ENCODE measurements around the gene DYNC1I1. TPM values are rescaled to one million over a fixed set of nuclear protein-coding genes. Genes with fewer than 3 reads are reported as not detected.

DYNC1I1 gene
- total RNA-seq, 1 experiment from 2014 or later, result 3.6 TPM

DNA sequence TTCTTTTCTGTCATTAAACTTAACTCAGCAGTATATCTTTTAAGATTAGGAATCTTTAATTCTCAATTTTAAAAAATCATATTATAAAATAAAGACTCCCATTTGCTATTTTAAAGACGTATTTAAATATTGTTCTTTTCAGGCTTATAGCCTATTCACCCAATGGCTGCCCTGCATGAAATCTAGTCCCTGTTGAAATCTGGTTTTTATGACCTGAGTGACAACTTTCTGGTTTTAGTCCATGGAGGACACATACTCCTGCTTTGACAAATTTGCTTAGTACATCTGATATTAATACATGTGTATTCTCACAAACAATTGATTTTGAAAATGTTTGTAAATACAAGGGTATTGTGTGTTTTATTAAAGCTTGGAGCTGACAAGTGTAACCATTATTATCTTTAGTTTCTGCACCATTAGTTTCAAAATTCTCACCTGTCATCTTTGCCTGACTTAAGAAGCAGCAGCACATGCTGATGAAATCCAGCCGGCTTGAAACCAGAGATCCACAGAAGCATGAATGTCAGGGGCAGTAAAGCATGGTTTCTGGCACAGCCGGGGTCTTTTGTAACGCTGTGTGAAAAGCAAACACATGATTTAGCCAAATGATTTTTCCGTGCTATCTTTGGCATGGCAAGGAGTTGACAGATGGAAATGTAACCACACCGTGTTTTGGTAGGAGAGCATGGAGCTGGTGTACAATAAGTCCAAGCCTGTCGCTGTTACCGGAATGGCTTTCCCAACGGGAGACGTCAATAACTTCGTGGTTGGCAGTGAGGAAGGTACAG is 262.8 kb downstream of the DYNC1I1 start:
- intact Hi-C loops (cut with micrococcal nuclease; ENCODE audit: unreplicated experiment), result no loop called here
- Histone ChIP-seq H3K27me3 (replicated peaks; ENCODE audit: insufficient read depth, low read depth, low read length, poor library complexity) (no peaks in the 10 kb centered on the region), H3K4me1 (ENCODE audit: insufficient read depth, low read length, poor library complexity, severe bottlenecking) (no peaks in the 10 kb centered on the region), H3K36me3 (ENCODE audit: insufficient read depth, low read length, poor library complexity, severe bottlenecking) (no peaks in the 10 kb centered on the region), H3K9me3 (ENCODE audit: low read depth, low read length, poor library complexity, severe bottlenecking) (no peaks in the 10 kb centered on the region), H3K4me3 (ENCODE audit: low read depth, low read length, poor library complexity, severe bottlenecking) (no peak overlapping the region), H3K27ac (ENCODE audit: low read depth, low read length, poor library complexity, severe bottlenecking) (no peak overlapping the region)
- CTCF ChIA-PET, result no interaction called here
- BruUV-seq (replicated peaks), result no TSS peak
- TF ChIP-seq EZH2 (IDR thresholded peaks at IDR 0.05; ENCODE audit: borderline replicate concordance, low read depth, low read length, poor library complexity, severe bottlenecking), result no peak
- TF ChIP-seq, protein P1, sequence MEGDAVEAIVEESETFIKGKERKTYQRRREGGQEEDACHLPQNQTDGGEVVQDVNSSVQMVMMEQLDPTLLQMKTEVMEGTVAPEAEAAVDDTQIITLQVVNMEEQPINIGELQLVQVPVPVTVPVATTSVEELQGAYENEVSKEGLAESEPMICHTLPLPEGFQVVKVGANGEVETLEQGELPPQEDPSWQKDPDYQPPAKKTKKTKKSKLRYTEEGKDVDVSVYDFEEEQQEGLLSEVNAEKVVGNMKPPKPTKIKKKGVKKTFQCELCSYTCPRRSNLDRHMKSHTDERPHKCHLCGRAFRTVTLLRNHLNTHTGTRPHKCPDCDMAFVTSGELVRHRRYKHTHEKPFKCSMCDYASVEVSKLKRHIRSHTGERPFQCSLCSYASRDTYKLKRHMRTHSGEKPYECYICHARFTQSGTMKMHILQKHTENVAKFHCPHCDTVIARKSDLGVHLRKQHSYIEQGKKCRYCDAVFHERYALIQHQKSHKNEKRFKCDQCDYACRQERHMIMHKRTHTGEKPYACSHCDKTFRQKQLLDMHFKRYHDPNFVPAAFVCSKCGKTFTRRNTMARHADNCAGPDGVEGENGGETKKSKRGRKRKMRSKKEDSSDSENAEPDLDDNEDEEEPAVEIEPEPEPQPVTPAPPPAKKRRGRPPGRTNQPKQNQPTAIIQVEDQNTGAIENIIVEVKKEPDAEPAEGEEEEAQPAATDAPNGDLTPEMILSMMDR (conservative IDR thresholded peaks at IDR 0.05; ENCODE audit: low read depth, low read length), result no peak
- POLR2A ChIA-PET (ENCODE audit: low non-redundant PET), result no interaction called here
- no peak for DNase-seq (ENCODE audit: low spot score)

DNA sequence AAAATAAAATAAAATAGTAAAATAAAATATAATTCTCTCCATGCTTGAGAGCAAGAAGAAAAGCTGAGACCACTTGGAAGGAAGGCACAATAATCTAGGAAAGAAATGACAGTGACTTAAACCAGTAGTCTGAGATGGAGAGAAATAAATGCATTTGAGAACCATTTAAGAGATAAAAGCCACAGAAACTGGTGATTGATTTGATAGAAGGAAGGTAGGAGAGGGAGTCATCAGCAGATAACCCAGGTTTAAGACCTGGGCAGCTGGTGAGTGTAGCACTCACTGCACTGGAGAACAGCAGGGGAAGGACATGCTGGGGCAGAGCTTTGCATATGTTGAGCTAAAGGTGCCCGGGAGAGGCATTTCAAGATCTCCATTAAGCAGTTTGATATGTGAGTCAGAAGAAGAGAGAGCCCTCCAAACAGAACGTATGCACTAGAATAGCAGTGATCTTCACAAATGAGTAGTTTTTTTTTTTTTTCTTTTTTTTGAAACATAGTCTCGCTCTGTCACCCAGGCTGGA is 268.0 kb downstream of the DYNC1I1 start:
- DNase-seq (ENCODE audit: low spot score), result no peak
- BruUV-seq (replicated peaks), result no TSS peak

DNA sequence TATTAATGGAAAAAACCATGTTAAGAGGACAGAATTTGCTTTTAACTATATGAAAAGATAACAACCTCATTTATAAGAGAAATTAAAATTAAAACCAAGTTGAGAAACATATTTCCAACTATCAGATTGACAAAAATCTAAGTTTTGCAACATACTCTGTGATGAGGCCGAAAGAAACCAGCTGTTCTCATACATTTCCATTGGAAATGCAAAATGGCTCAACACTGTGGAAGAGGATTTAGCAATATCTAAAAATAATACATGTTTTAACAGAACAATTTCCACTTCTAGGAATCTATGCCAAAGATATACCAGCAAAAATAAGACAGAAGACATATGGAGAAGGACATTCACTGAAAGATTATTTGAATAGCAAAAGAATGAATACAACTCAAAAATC is 268.8 kb downstream of the DYNC1I1 start:
- Histone ChIP-seq H3K27me3 (replicated peaks; ENCODE audit: insufficient read depth, low read depth, low read length, poor library complexity) (no peaks in the 10 kb centered on the region), H3K9me3 (ENCODE audit: low read depth, low read length, poor library complexity, severe bottlenecking) (no peaks in the 10 kb centered on the region), H3K4me3 (ENCODE audit: low read depth, low read length, poor library complexity, severe bottlenecking) (no peak overlapping the region), H3K36me3 (ENCODE audit: insufficient read depth, low read length, poor library complexity, severe bottlenecking) (no peaks in the 10 kb centered on the region), H3K4me1 (ENCODE audit: insufficient read depth, low read length, poor library complexity, severe bottlenecking) (no peaks in the 10 kb centered on the region), H3K27ac (ENCODE audit: low read depth, low read length, poor library complexity, severe bottlenecking) (no peak overlapping the region)
- intact Hi-C loops (cut with micrococcal nuclease; ENCODE audit: unreplicated experiment), result no loop called here
- no TSS peak for BruUV-seq (replicated peaks)
- ChIA-PET POLR2A (ENCODE audit: low non-redundant PET) (interaction anchor here (0.6 kb wide), 1 partner anchor 43 kb away, joined by 3 read pairs; no protein-coding TSS in a partner anchor), CTCF (no interaction called here)
- DNase-seq (ENCODE audit: low spot score), result no peak
- TF ChIP-seq EZH2 (IDR thresholded peaks at IDR 0.05; ENCODE audit: borderline replicate concordance, low read depth, low read length, poor library complexity, severe bottlenecking), result no peak
- TF ChIP-seq, protein P1 (conservative IDR thresholded peaks at IDR 0.05; ENCODE audit: low read depth, low read length), result no peak

More for the DNA sequence above, 268.0 kb downstream of the DYNC1I1 start:
- CTCF ChIA-PET, result no interaction called here
- POLR2A ChIA-PET (ENCODE audit: low non-redundant PET), result no interaction called here
- no peak overlapping the region for H3K27ac ChIP-seq (ENCODE audit: low read depth, low read length, poor library complexity, severe bottlenecking)
- H3K4me1 ChIP-seq (ENCODE audit: insufficient read depth, low read length, poor library complexity, severe bottlenecking), result no peaks in the 10 kb centered on the region
- H3K27me3 ChIP-seq (replicated peaks; ENCODE audit: insufficient read depth, low read depth, low read length, poor library complexity), result no peaks in the 10 kb centered on the region
- H3K9me3 ChIP-seq (ENCODE audit: low read depth, low read length, poor library complexity, severe bottlenecking), result no peaks in the 10 kb centered on the region
- no peaks in the 10 kb centered on the region for H3K36me3 ChIP-seq (ENCODE audit: insufficient read depth, low read length, poor library complexity, severe bottlenecking)
- TF ChIP-seq EZH2 (IDR thresholded peaks at IDR 0.05; ENCODE audit: borderline replicate concordance, low read depth, low read length, poor library complexity, severe bottlenecking), result no peak
- TF ChIP-seq, protein P1 (conservative IDR thresholded peaks at IDR 0.05; ENCODE audit: low read depth, low read length), result no peak
- H3K4me3 ChIP-seq (ENCODE audit: low read depth, low read length, poor library complexity, severe bottlenecking), result no peak overlapping the region
- intact Hi-C loops (cut with micrococcal nuclease; ENCODE audit: unreplicated experiment), result no loop called here

Data from A673 (cell line).